ENCODE results near the gene MFAP1.

- TF ChIP-seq, protein P1, sequence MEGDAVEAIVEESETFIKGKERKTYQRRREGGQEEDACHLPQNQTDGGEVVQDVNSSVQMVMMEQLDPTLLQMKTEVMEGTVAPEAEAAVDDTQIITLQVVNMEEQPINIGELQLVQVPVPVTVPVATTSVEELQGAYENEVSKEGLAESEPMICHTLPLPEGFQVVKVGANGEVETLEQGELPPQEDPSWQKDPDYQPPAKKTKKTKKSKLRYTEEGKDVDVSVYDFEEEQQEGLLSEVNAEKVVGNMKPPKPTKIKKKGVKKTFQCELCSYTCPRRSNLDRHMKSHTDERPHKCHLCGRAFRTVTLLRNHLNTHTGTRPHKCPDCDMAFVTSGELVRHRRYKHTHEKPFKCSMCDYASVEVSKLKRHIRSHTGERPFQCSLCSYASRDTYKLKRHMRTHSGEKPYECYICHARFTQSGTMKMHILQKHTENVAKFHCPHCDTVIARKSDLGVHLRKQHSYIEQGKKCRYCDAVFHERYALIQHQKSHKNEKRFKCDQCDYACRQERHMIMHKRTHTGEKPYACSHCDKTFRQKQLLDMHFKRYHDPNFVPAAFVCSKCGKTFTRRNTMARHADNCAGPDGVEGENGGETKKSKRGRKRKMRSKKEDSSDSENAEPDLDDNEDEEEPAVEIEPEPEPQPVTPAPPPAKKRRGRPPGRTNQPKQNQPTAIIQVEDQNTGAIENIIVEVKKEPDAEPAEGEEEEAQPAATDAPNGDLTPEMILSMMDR (IDR thresholded peaks at IDR 0.05; ENCODE audit: low read depth, low read length), result no peak
- TF ChIP-seq EZH2phosphoT487 (IDR thresholded peaks at IDR 0.05; ENCODE audit: low read depth), result no peak
Measured at GRCh38 chr15:43859546-43859945, 35.1 kb upstream of the MFAP1 start.
